ENCODE measurements around the gene LTC4S.

LTC4S gene

DNA sequence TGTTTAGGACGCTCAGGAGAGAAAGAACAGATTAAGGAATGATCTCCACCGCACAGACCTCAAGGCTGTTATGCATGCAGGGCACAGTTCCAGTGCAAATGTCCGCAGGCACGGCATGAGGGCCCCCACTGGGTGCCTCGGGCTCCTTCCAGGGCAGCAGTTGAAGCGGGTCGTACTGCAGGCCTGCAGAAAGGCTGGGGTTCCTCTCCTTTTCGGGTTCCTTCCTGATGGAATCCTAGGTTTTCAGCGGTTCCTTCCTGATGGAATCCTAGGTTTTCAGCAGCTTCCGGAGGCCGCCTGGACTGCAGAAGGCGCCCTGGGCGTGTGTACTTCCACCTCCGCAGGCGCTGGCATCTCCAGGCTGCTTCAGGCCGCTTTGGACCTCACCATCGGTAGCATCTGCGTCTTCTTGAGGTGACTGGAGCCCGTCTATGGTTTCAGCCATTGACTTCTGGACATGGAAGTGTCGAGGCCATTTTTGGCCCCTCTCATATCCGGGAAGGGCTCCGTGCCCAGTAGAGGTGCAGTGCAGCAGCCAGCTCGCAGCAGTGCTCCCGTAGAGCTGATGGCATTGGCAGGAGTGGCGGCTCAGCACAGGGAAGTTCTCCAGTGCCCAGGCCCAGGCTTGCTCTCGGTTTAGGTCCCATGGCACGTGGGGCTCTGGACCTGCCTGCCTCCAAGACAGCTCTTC is 18.5 kb downstream of the LTC4S start:
- no peak for DNase-seq

GRCh38 chr5:179812997-179813607 is 19.3 kb downstream of the LTC4S start:
- DNase-seq: no peak

DNA sequence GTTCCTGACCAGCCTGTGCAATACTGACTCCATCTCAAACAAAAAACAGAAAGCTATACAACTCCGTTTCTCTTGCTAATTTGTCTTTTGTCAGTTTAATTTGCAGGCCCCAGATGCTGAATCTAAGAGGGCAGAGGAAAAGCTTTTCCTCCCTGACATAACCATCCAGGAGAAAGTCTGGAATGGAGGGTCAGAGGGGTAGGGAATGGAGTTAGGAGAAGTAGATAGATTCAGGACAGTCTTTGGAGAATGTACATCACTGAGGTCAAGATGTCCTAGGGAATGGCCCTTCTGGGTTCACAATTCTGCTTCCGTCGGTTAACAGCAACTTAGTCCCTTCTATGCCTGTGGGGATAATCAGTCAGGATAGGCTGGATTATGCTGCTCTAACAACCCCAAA is 20.3 kb downstream of the LTC4S start:
- DNase-seq: no peak

DNA sequence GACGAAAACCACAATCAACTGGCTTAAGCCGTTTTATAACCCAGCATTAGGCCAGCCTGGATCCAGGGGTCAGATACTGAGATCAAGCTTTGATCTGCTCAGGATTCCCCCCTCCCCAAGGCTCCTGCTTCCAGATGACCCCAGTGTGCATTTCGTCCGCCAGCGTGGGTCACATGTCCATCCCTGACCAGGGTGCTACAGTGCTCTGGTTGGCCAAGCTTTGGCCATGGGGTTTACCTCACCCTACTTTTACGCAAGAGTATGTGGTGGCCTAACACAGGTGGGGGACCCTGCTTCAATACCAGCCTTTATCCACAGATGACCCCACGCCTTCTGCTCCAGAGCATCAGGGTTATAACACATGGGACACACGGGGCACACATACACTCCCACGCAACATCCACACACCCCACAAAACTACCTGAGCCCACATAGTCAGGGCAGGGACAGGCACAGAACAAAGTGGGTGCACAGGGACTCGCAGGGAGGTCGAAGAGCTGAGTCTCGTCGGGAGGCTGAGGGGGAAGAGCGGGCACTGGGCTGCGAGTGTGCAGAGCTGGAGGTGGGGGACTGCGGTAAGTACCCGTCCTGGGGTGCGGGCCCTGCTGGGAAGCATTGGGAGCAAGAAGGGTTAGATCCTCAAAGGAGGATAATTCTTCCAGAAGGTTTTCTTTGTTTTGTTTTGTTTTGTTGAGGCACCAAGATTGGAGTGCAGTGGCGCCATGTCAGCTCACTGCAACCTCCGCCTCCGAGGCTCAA is 21.9 kb downstream of the LTC4S start:
- no peak for DNase-seq

DNA sequence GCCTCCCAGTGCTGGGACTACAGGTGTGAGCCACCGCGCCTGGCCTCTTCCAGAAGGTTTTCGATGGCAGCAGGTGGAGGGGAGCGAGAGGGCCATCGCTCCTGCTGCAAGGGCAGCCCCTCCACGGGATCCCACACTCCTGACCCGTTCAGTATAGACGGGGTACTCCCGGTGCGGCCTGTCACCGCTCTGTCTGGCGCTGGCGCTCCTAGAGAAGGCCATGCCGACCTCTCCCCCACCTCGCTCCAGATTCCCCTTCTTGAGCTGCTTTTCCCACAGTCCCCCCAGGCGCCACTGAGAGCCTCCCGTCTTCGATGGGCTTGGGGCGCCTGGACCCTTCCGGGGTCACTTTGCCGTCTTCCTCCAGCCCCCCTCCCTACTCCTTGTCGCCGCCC is 22.6 kb downstream of the LTC4S start:
- DNase-seq: no peak

GRCh38 chr5:179816796-179817469 is 23.1 kb downstream of the LTC4S start:
- DNase-seq: no peak

GRCh38 chr5:179817470-179817840 is 23.7 kb downstream of the LTC4S start:
- DNase-seq: no peak

- no peak for DNase-seq
Observed at GRCh38 chr5:179817890-179818745, 24.3 kb downstream of the LTC4S start.

- peak; percentile 89 for DNase-seq
Observed at GRCh38 chr5:179818746-179819295, 25.0 kb downstream of the LTC4S start.

GRCh38 chr5:179819296-179820126 is 25.7 kb downstream of the LTC4S start:
- no peak for DNase-seq

DNA sequence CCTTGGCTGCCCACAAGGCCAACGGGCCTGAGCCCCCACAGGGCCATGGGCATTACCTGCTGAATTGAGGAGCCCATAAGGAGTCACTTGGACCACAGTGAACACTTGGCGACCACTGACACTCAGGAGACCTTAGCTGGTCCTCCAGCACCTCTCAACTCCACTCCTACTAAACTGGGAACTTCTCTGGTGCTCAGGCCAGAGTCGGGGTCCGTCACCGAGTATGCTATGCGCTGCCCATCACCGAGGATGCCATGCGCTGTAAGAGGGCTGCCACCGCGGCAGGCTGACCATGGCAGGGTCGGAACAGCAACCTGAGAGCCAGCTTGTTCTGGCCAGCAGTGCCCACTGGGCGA is 26.3 kb downstream of the LTC4S start:
- no peak for DNase-seq

DNA sequence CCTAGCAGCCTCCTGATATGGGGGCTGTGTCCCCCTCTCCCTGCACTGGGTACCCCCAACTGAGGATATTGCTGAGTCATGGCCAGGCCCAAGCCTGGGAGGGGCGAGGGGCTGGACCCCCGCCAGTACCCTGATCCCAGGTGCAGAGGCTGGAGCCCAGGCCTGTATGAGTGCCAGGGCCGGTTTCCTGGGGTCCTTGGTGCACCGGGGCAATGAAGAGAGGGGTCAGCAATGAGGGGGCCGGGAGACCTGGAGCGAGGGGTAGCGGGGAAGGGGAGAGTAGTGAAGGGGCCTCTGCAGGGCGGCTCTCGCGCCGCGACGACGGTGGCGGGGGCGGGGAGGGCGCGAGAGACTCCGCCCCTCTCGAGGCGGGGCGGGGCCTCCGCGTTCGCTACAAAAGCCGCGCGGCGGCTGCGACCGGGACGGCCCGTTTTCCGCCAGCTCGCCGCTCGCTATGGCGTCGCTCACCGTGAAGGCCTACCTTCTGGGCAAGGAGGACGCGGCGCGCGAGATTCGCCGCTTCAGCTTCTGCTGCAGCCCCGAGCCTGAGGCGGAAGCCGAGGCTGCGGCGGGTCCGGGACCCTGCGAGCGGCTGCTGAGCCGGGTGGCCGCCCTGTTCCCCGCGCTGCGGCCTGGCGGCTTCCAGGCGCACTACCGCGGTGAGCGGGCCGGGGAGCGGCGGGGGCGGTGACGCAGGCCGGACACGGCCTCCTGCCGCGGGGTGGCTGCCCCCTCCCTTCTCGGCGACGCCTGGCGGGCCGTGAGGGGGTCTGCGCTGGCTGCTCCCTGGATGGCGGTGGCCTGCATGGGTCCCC is 26.9 kb downstream of the LTC4S start, which contains the start of gene SQSTM1:
Gene SQSTM1 (plus strand): TSS at position 423 of the 815 bp plus-strand sequence. CDS start 32 bp downstream, at position 455.
- peak; percentile 78 for DNase-seq

GRCh38 chr5:179821298-179822058 is 27.7 kb downstream of the LTC4S start:
- DNase-seq: peak; percentile 87

DNA sequence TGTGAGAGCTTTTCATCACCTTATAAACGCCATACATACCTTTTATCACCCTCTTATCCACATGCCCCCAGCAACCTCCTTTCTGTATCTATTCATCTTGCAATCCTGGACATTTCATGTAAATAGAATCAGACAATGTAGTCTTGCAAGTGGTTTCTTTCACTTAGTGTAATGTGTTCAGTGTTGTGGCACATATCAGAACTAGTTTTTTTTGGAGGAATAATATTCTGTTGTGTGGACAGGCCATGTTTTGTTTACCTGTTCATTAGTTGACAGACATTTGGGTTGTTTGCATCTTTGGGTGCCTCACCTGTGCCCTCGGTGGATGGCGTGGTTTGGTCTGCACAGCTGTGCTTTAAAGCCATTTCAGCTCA is 28.3 kb downstream of the LTC4S start:
- no peak for DNase-seq

GRCh38 chr5:179822444-179822990 is 28.7 kb downstream of the LTC4S start:
- DNase-seq: no peak

DNA sequence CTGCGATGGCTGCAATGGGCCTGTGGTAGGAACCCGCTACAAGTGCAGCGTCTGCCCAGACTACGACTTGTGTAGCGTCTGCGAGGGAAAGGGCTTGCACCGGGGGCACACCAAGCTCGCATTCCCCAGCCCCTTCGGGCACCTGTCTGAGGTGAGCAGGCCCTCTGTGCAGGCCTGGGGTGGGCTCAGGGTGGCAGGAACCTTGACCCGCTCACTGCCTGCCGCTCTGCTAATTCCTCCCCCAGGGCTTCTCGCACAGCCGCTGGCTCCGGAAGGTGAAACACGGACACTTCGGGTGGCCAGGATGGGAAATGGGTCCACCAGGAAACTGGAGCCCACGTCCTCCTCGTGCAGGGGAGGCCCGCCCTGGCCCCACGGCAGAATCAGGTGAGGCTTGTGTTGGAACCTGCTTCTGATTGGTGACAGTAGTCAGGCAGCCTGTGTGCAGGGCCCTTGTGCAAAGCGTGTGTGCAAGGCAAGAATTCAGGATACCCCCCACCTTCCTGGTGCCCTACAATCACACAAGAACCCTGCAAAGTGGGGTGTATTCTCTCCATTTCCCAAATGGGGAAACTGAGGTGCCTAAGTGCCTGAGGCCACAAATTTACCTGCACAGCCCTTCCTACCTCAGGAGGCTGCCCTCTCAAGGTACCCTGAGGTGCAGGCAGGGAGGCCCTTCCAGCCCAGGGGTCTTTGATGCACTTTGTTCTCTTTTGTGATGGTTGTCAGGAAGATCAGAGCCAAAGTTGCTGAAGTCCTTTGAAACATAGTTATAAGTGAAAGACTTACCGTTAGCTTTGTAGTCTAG is 30.4 kb downstream of the LTC4S start:
- no peak for DNase-seq

DNA sequence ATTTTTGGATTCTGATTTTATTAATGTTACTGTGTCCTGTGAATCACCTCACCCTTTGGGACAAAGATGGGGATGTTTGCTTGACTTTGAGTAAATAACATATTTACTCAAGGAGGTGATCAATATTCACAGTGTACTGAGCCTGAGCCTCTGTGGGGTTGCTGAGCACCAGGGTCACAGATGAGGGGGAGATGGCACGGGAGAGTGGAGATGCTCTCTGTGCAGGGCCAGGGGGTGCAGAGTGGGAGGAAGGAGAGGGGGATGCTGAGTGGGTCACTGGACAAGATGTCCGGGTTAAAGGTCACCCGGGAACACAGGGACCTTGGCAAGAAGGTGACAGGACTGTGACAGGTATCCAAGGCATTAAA is 30.9 kb downstream of the LTC4S start:
- no peak for DNase-seq

- no peak for DNase-seq
Observed at GRCh38 chr5:179825655-179826182, 31.9 kb downstream of the LTC4S start.
